HG03196 (cell line): ENCODE data around the gene FOXP1.

ENCODE experiments used
- ATAC-seq: cut with Tn5 transposase; IDR thresholded peaks from one replicate; pipeline ENCODE4 v1.9.1; 2021; ENCODE audit not compliant: unreplicated experiment

FOXP1 gene

DNA sequence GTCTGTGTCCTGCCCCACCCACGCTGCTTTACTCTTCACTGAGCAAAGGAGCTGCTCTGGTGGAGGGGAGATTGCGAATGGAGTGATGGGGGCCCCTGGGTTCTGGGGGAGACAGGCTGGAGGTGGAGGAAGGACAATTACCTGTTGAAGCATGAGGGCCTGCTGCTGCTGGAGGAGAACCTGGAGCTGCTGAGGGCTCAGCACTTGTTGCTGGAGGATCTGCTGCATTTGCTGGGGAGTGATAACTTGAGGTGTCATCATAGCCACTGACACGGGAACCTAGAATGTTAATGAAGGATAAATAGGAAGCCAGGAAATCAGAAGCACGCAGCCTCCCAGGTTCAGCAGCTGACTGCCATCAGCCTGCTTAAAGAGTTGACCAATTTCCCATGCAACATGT lies 530.0 kb downstream of the FOXP1 start:
- ATAC-seq = no peak

DNA sequence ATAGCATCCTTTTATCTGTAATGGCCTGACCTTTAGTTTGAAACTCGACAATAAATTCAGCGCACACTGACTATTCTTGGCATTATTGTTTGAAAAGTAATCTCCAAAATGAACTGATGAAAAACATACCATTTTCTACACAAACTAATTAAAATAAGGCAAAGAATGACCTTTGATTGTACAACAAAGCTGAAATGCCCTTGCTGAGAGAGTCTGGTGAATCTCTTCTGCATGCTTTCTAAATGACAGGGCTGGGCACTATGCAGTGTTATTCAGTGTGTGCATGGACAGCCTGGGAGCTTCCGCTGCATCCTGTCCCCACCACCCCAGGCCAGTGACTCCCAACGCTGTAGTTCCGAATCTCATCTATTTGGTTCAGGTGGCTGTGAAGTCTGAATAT lies 530.8 kb downstream of the FOXP1 start:
- ATAC-seq = no peak

DNA sequence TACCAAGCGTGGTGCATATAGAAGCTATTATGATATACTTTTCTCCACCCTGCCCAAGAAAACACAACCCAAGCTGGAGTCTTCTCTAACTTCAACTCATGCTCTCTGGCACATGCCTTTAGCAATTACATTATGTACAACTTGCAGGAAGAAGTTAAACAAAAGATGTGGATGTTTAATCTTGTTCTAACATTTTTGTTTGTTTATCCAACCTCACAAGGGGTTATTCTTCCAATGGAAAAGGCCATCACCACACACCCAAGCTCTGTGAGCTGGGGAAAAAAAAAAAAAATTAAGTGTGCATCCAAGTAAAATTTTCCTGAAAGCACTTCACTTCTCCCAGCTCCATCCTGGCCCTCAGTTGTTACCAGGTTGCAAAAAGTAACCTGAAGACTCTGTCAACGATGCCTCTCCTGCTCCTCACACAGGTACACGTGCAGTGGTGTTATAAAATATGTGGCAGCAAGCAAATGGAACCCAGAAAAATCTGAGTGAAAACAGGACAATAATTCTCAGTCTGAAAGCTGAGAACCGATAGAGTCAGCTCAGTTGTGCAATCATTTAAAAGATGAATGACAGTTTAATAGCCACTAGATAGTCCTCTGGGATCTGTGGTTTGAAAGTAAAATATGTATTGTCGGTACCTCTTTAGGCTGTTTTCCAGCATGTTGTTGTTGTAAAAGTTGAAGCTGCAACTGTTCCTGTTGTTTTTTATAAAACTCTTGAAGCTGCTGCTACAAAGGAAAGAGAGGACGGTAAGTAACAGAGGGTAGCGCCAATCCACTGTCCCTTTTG lies 531.4 kb downstream of the FOXP1 start:
- ATAC-seq = no peak

DNA sequence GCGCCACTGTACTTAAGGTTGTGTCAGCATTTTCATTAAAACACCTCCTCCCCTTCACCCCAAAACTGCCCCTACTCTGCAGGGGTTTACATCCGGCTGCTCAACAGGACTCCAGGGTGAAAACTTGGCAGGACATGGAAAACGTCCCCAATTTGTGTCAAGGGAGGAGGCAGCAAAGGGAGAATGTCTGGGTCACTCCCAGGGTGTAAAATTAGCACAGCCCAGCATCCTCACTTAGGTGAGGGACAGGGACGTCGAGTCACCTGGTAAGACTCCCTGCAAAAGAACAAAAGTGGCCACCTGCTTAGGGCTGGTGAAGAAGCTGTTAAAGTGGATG lies 532.3 kb downstream of the FOXP1 start:
- ATAC-seq = no peak

DNA sequence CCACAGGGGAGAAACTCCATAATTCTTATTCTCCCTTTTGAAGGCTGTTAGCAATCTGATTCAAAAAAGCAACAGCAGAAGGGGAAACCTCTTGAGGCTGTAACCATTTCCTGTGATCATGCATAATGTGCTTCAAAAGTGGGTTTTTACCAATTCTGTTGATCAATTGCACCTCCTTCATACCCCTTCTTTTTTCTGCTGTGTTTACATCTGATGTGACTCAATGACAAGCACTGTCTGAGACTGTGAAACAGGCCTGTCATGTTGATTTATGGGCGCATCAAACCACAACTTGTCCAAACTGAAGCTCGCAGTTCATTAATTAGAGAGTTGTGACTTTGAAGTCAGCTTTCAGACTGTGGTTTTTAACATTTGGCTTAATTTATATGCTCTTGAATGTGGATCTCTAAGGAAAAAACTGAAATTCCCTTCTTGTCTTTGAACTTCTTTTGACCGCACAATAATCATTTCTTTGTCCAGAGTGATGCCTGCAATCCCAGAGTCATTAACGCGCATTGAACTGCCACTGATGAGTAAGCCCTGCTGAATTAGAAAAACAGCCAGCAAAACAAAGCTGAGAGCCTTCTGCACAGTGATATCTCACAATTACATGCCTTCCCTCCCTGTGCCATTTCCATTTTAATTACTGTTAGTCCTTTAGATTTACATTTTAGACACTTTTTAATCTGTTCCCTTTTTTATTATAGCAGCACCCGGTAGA lies 532.8 kb downstream of the FOXP1 start:
- no peak for ATAC-seq

DNA sequence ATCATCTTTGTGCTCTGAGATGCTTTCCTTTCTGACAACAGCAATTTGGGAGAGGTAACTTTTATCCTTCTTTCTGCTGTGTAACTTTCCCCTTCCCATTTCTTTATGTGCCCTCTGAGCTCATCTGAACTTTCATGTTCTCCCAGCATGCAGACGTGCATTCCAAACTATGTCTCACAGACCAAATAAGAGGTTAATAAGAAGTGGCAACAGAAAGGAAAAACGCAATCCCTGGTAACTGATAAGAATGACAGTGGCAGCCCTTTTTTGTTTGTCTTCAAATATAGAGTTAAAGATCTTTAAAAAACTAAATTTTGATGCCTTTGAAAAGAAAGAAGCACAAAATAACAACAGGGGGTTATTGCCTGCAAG lies 533.4 kb downstream of the FOXP1 start:
- no peak for ATAC-seq

DNA sequence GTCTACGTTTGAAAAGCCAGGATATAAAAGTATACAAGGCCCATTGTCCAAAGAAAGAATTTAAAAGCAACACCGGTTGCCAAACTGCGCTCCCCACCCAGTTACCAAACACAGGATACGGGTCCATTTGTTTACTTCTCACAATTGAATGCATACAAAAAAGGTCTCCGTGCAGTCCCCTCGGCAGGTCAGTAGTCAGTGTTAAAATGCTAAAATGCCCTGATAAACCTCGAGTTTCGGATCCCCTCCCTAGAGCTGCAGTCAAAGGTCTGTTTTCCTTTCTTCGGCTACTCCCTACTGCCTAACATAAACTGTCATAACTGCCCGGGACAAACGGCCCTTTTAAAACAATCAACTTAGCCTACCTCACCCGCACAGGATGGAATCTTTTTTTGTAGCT lies 534.6 kb downstream of the FOXP1 start:
- no peak for ATAC-seq

DNA sequence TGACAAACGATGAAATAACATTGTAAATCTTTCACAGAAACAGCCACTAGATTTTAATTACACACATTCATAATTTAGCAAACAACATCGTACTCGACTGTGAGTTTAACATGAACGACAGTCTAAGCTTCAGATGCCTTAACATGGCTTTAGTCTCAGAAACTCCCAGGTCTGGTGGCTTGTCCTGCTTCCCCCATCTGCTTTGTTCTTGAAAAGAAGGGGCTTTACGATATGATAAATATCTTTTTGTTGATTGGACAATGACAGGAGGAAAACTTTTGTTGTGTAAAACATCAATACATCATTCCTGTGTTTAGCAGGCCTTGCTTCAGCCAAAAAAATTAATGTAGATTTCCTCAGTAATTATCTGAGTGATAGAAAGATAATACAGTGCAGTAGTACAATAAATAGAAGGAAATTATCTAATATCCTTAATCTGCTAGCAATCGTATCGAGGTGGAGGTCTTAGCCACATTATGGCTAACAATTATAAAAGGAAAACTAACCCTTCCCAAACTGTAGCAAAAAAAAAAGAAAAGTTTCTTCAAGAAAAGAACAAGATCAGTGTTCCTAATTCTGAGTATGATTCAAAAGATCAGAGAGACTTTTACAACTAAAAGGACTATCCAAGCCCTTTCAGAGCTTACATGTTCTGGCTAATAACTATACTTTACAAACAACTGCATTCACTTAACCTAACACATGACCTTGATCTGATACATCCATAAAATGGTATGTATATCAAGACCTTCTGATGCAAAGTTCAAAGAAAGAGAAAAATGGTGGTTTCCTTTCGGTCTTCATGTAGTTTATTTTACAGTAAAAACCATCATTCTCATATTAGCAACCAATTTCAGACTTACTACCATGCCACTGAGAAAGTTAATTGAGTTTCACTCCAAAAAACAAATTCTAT lies 535.7 kb downstream of the FOXP1 start:
- ATAC-seq = no peak

DNA sequence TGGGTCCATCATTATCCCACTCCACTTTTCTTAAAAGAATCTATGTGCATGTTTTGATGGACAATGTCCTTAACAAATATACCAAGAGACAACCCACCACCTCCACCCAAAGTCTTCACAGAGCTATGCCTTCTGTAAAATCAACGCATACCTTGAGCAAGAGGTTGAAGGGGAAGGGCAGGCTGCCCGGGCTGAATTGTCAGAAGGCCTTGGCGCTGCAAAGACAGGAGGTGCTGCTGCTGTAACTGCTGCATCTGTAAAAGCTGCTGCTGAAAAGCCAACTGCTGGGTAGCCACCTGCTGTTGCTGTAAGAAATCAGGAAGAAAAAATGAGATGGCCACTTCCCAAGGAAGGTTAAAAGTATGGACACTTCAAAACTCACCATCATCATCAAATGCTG lies 536.7 kb downstream of the FOXP1 start:
- ATAC-seq = no peak

DNA sequence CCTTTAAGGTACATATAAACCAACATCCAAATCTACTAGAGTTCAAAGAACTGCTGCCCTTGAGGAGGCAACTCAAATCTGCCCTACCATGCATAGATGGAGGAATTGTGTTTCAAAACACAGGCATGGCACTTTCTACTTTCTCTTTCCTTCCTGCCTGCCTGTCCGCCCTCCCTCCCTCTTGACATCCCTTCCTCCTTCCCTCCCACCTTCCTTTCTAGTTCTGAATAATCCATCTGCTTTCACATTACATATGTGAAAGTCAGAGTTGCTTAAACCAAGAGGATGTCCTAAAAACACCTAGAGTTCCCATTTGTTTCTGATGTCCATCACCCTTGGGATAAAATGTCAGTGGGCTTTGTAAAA lies 537.6 kb downstream of the FOXP1 start:
- no peak for ATAC-seq

DNA sequence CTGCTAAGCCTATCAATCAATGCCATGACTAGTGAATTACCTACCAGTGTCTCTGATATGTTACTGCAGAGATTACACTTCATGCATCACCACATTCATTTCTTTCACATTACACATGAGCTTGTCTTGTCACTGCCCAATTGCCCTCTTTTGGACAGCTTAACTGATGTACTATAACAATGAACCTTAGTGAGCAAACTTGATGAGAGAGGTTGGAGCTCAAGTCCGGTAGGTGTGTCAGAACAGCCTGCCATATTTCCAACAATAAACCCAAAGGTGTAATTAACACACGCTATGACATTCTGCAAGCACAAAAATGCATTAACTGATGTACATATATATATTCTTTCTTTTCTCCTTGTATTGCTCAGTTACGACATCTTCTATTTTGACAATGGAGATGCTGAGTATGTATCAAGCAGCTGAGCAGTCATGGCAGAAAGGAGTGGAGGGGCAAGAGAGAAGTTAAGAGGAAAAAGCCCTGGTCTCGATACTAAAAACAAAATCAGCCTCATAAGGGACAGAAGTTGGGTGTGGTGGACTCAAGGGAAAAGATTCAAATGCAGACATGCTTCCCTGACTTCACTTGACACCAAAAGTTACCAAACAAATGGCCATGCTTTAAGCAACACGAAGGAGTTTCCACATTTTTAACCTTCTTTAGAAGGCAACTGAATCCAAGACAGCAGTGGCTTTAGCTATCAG lies 538.2 kb downstream of the FOXP1 start:
- ATAC-seq = no peak

DNA sequence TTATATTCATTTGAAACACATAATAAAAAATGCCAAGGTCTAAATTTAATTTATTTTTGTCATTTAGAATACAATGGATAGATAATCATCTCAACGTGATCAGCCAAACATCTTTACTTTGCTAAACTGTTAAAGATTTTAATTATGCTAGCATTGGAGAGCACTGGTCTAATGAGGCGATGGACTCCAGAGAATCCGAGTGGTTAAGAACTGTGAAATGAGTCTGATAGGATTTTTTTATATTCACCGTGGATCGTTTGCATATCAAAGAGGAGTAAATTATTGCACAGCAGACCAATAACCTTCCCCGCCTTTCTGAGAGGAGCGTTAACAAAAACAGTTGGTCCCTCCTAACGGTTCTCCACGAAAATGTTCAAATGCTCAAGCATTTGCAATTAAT lies 540.8 kb downstream of the FOXP1 start:
- no peak for ATAC-seq

DNA sequence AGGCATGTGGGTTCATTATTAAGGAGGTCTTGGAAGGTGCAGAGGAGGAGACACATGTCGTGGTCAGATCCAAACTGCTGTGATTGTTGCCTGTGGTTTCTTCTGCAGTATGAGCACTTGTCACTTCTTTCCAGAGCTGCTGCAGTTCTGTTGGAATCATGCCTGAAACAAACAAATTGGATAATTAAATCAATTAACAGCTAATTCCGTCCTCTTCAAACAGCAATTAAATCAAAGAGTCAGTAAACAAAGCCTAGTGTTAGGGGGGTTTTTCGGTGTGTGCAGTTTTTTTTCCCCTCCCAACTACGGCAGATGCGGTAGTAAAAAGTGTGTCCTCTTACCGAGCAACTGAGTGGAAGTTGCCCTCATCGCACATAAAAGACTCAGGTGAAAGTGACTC lies 542.2 kb downstream of the FOXP1 start:
- ATAC-seq = no peak

DNA sequence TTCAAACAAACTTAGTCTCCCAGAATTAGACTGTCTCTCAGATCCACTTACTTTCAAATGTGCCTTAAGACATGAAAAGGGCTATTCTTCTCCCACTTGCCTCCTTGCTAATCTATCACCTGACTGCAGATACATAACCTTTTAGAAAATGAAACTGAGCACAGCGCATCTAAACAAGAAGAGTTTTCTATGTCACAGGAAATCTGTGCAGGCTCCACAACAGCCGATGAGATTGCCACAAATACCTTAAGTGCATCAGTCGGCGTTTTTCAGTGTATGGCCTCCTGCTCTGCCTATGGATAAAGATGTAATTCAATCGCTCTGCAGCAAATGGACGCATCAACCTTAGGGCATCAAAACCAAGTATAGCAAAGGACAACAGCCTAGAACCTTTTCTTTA lies 544.2 kb downstream of the FOXP1 start:
- no peak for ATAC-seq

DNA sequence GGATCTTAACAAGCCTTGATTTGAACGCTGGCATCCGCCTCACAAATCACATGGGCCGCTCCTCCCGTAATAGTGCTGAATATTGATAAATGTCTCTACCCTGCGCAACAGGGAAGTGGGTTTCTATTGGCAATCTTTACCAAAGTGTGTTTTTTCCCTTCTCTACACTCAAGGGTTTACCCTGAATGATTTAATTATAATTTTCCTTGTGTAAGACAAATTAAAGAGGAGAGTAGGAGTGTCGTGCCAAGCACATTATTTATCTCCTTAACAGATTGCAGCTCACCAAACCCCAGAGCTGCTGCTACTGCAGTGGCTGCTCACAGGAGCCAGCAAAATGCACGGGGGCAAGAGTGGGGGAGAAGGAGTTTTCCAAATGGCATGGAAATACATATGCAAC lies 545.8 kb downstream of the FOXP1 start:
- no peak for ATAC-seq

DNA sequence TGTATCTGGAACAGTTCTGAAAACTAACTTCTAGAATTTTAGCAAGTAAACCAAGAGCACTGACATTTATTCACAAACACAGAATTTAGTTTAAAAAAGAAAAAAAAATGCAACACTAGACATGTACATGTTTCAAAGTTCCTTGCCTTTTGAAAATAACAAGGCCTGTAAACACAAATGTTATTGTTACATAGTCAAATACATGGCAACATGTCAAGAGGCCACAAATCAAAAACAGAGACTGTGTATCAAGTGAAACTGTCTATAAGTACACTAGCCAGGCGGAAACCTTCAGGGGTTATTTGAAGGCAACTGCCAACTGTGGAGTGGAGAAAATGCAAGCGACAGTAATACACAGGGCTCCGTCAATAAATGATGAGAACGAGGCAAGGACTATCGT lies 547.6 kb downstream of the FOXP1 start:
- no peak for ATAC-seq

DNA sequence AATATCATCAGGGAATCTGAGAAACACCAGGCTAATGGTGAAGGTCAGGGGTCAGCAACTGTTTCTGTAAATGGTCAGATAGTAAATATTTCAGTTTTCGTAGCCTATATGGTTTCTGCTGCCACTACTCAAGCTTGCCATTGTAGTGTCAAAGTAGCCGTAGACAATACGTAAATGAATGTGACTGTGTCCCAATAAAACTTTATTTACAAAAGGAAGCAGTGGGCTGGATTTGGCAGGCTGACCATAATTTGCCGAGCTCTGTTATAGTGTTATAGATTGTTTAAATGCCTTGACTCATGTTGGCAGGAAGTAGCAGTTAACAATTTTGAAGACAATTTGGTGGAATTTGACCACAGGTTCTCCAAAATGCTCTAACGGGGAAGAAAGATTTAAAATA lies 548.2 kb downstream of the FOXP1 start:
- ATAC-seq = no peak

DNA sequence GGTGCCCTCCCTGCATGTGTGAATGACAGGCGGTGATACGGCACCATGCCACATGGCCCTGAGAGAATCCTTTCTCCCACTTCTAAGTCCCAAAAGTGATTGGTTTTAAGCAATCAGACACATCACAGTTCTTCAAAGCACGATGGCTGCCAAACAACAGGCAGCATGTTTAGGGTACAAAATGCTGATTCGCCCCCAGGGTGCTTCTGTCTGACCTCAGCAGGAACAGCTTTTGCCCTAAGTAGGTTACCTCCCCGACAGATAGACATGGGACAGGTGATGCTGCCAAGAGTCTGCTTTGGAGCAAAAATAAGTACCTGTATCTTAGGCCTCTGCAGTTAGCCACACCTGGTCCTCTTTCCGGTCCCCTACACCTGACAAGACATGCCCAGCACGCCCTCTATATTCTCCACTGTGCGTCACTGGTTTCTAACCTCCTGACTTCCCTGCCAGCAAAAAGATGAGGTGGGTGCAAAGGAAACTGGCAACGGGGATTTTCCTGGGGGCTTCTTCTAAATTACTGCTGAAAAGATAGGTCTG lies 549.8 kb downstream of the FOXP1 start:
- ATAC-seq = no peak

DNA sequence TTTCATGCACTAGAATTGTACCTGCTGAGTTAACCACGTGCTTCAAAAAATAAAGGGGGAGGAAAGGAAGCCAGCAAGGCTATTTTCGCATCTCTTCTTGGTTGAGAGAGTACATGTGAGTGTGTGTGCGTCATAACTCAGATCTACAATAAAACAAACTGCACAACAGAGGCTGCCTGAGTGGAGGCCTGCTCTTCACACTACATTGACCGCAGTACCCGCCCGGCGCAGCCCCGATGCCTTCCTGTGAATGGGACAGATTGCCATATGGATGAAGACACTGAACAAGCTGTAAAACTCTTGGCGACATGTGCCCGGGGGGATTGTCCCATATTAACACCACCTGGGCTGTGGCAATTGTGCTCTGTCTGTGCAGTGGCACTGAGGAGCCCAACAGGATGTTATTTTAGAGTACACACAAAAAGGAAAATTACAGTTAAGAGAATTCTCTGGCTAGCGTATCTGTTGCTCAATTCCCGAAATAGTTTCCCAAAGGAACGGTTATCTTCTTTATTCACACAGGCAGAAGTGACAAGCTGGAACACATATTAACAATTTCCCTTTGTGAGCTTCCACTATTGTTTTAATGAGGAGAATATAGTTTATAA lies 551.5 kb downstream of the FOXP1 start:
- ATAC-seq = no peak

DNA sequence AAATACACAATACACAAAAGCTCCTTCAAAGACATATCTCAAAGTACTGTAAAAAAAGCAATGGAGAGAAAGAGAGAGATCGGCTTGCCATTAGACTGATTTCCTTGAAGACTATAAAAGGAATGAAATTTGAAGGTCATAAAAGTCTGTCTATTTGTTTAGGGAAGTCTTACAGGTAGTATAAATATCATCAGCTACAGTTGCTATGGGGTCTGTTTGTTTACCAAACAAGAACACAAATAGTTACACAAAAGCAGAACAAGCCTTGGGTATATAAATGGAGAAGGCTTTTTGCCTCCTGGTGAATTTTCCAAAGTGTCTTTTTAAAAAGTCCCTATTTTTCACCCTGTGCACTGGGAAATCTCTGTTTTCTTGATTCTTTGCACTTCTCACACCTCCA lies 552.3 kb downstream of the FOXP1 start:
- ATAC-seq = no peak

DNA sequence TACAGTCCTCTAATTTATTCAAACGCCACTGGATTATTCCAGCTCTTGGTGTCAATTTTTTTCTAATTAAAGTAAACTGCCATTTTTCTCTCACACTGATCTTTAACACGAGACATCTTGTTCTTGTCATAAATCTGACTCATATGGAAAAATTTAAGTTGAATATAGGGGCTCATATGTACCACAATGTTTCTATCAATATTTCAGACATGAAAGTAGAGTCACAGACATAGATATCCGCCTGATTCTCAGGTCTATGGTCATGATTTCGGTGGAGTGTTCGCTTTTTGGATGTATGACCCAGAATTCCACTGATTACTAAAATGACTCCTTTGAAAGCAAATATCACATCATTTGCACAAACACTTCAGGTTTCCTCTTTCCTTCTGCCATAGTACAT lies 552.8 kb downstream of the FOXP1 start:
- no peak for ATAC-seq
